Activated T-helper 1 cell treated with anti-CD3 and anti-CD28 coated beads, Interleukin-12 subunit alpha, Interleukin-12 subunit beta, Interleukin-2, Interleukin-4 antibody, amounts not matched to agents 30 ng/mL and 10 ng/mL and 1 ng/mL, durations not matched to agents 14 hours and 24 hours and 36 hours (primary cell): Measurements from ENCODE around the gene CNOT10. TPM values are rescaled to one million over a fixed set of nuclear protein-coding genes. Genes with fewer than 3 reads are reported as not detected.

Experiments used
- DNase-seq: peaks from one replicate; pipeline ENCODE4 v3.0.0; 2021; ENCODE audit warnings: low spot score
- H3K27ac Mint-ChIP-seq: one replicate; pipeline ENCODE4 v1.8.0; 2021; ENCODE audit warnings: mild to moderate bottlenecking, mixed read lengths
- H3K27me3 Mint-ChIP-seq: one replicate; pipeline ENCODE4 v1.8.0; 2022; ENCODE audit warnings: mild to moderate bottlenecking, moderate library complexity, mixed read lengths; ENCODE audit not compliant: insufficient read depth
- H3K36me3 Mint-ChIP-seq: one replicate; pipeline ENCODE4 v1.8.0; 2021; ENCODE audit warnings: low read depth, mixed read lengths
- H3K4me1 Mint-ChIP-seq: one replicate; pipeline ENCODE4 v1.8.0; 2021; ENCODE audit warnings: low read depth, mixed read lengths
- H3K4me3 Mint-ChIP-seq: one replicate; pipeline ENCODE4 v1.8.0; 2021; ENCODE audit warnings: mild to moderate bottlenecking, moderate library complexity, mixed read lengths
- H3K9me3 Mint-ChIP-seq: one replicate; pipeline ENCODE4 v1.8.0; 2021; ENCODE audit warnings: mixed read lengths
- intact Hi-C: fragments of 100-400 bp; cut with micrococcal nuclease; formaldehyde crosslinking; loops from one replicate; pipeline ENCODE4 v1.15.1; 2024
- total RNA-seq: library from RNA; stranded (reverse); gene quantifications from 2 replicates; pipeline ENCODE4 v1.2.3, GENCODE V29; 2022

The CNOT10 gene
- total RNA-seq, 1 donor from 2014 or later = 55.5 TPM

GRCh38 chr3:32700244-32700643, 15.3 kb downstream of the CNOT10 start:
- H3K27ac Mint-ChIP-seq = no peak overlapping the region
- no peaks in the 10 kb centered on the region for H3K27me3 Mint-ChIP-seq
- no peaks in the 10 kb centered on the region for H3K9me3 Mint-ChIP-seq
- H3K4me3 Mint-ChIP-seq = no peak overlapping the region
- peaks cover 22% of the 10 kb centered on the region for H3K4me1 Mint-ChIP-seq
- peaks cover 14% of the 10 kb centered on the region for H3K36me3 Mint-ChIP-seq
- no peak for DNase-seq
- intact Hi-C loops = no loop called here

GRCh38 chr3:32703491-32703972, 18.5 kb downstream of the CNOT10 start:
- DNase-seq = no peak
- Mint-ChIP-seq H3K9me3 (no peaks in the 10 kb centered on the region), H3K27ac (no peak overlapping the region), H3K4me1 (peaks cover 40% of the 10 kb centered on the region), H3K27me3 (no peaks in the 10 kb centered on the region), H3K4me3 (no peak overlapping the region), H3K36me3 (peaks cover 20% of the 10 kb centered on the region)
- intact Hi-C loops = no loop called here

- DNase-seq = no peak
- peaks cover 28% of the 10 kb centered on the region for H3K36me3 Mint-ChIP-seq
- no peaks in the 10 kb centered on the region for H3K9me3 Mint-ChIP-seq
- intact Hi-C loops = no loop called here
- no peaks in the 10 kb centered on the region for H3K27me3 Mint-ChIP-seq
- no peak overlapping the region for H3K27ac Mint-ChIP-seq
- no peak overlapping the region for H3K4me3 Mint-ChIP-seq
- H3K4me1 Mint-ChIP-seq = peaks cover 52% of the 10 kb centered on the region
These were observed 20.2 kb downstream of the CNOT10 start for GRCh38 chr3:32705232-32705631.

GRCh38 chr3:32706348-32707025, 21.5 kb downstream of the CNOT10 start:
- Mint-ChIP-seq H3K27me3 (no peaks in the 10 kb centered on the region), H3K4me1 (peaks cover 55% of the 10 kb centered on the region), H3K27ac (no peak overlapping the region), H3K9me3 (no peaks in the 10 kb centered on the region), H3K4me3 (no peak overlapping the region), H3K36me3 (peaks cover 31% of the 10 kb centered on the region)
- DNase-seq = no peak
- intact Hi-C loops = no loop called here

GRCh38 chr3:32707026-32707370, 22.0 kb downstream of the CNOT10 start:
- Mint-ChIP-seq H3K4me1 (peaks cover 53% of the 10 kb centered on the region), H3K4me3 (no peak overlapping the region), H3K27ac (no peak overlapping the region), H3K36me3 (peaks cover 32% of the 10 kb centered on the region), H3K9me3 (no peaks in the 10 kb centered on the region), H3K27me3 (no peaks in the 10 kb centered on the region)
- DNase-seq = no peak
- intact Hi-C loops = no loop called here

GRCh38 chr3:32708672-32709283, 23.8 kb downstream of the CNOT10 start:
- no peak overlapping the region for H3K4me3 Mint-ChIP-seq
- peak overlapping the region; percentile 35 for H3K27ac Mint-ChIP-seq
- DNase-seq = no peak
- H3K4me1 Mint-ChIP-seq = peaks cover 46% of the 10 kb centered on the region
- H3K9me3 Mint-ChIP-seq = no peaks in the 10 kb centered on the region
- peaks cover 35% of the 10 kb centered on the region for H3K36me3 Mint-ChIP-seq
- no peaks in the 10 kb centered on the region for H3K27me3 Mint-ChIP-seq
- intact Hi-C loops = no loop called here

- intact Hi-C loops = no loop called here
These were observed 24.4 kb downstream of the CNOT10 start for GRCh38 chr3:32709346-32709745.

GRCh38 chr3:32712506-32713055, 27.6 kb downstream of the CNOT10 start:
- Mint-ChIP-seq H3K9me3 (no peaks in the 10 kb centered on the region), H3K27ac (no peak overlapping the region), H3K4me1 (peaks cover 24% of the 10 kb centered on the region), H3K4me3 (no peak overlapping the region), H3K36me3 (peaks cover 41% of the 10 kb centered on the region), H3K27me3 (no peaks in the 10 kb centered on the region)
- no peak for DNase-seq
- intact Hi-C loops = no loop called here

More at GRCh38 chr3:32709346-32709745, 24.4 kb downstream of the CNOT10 start:
- peaks cover 45% of the 10 kb centered on the region for H3K4me1 Mint-ChIP-seq
- peaks cover 35% of the 10 kb centered on the region for H3K36me3 Mint-ChIP-seq
- DNase-seq = no peak
- H3K27me3 Mint-ChIP-seq = no peaks in the 10 kb centered on the region
- H3K4me3 Mint-ChIP-seq = no peak overlapping the region
- H3K9me3 Mint-ChIP-seq = no peaks in the 10 kb centered on the region
- H3K27ac Mint-ChIP-seq = no peak overlapping the region

GRCh38 chr3:32713181-32713580, 28.2 kb downstream of the CNOT10 start:
- Mint-ChIP-seq H3K9me3 (no peaks in the 10 kb centered on the region), H3K36me3 (peaks cover 40% of the 10 kb centered on the region), H3K27ac (no peak overlapping the region), H3K27me3 (no peaks in the 10 kb centered on the region), H3K4me3 (no peak overlapping the region), H3K4me1 (peaks cover 22% of the 10 kb centered on the region)
- DNase-seq = no peak
- intact Hi-C loops = no loop called here

GRCh38 chr3:32719335-32719734, 34.3 kb downstream of the CNOT10 start:
- Mint-ChIP-seq H3K27me3 (no peaks in the 10 kb centered on the region), H3K36me3 (peaks cover 12% of the 10 kb centered on the region), H3K4me3 (no peak overlapping the region), H3K4me1 (no peaks in the 10 kb centered on the region), H3K9me3 (no peaks in the 10 kb centered on the region), H3K27ac (no peak overlapping the region)
- intact Hi-C loops = no loop called here
- no peak for DNase-seq

GRCh38 chr3:32719931-32720330, 34.9 kb downstream of the CNOT10 start:
- no peaks in the 10 kb centered on the region for H3K4me1 Mint-ChIP-seq
- intact Hi-C loops = no loop called here
- peaks cover 12% of the 10 kb centered on the region for H3K36me3 Mint-ChIP-seq
- no peak for DNase-seq
- no peak overlapping the region for H3K27ac Mint-ChIP-seq
- H3K4me3 Mint-ChIP-seq = no peak overlapping the region
- no peaks in the 10 kb centered on the region for H3K9me3 Mint-ChIP-seq
- no peaks in the 10 kb centered on the region for H3K27me3 Mint-ChIP-seq

- DNase-seq = no peak
- intact Hi-C loops = no loop called here
- H3K27me3 Mint-ChIP-seq = no peaks in the 10 kb centered on the region
- no peaks in the 10 kb centered on the region for H3K4me1 Mint-ChIP-seq
- H3K9me3 Mint-ChIP-seq = no peaks in the 10 kb centered on the region
- no peak overlapping the region for H3K4me3 Mint-ChIP-seq
- H3K36me3 Mint-ChIP-seq = peaks cover 11% of the 10 kb centered on the region
- H3K27ac Mint-ChIP-seq = no peak overlapping the region
These were observed 40.7 kb downstream of the CNOT10 start for GRCh38 chr3:32725721-32726120.

GRCh38 chr3:32733631-32734229, 48.7 kb downstream of the CNOT10 start:
- H3K4me3 Mint-ChIP-seq = no peak overlapping the region
- no peaks in the 10 kb centered on the region for H3K9me3 Mint-ChIP-seq
- DNase-seq = no peak
- H3K27me3 Mint-ChIP-seq = no peaks in the 10 kb centered on the region
- no peaks in the 10 kb centered on the region for H3K4me1 Mint-ChIP-seq
- no peak overlapping the region for H3K27ac Mint-ChIP-seq
- H3K36me3 Mint-ChIP-seq = peaks cover 21% of the 10 kb centered on the region
- intact Hi-C loops = loop anchor here (1.0 to 5.0 kb wide), 4 partner anchors 48 to 639 kb away; no protein-coding TSS in a partner anchor
